ENCODE data around the gene BOD1.

BOD1 gene

GRCh38 chr5:173630724-173631365 lies 14.4 kb upstream of the BOD1 start:
- Histone ChIP-seq H4K20me1 (ENCODE audit: insufficient read depth, low read length, poor library complexity, severe bottlenecking) (no peaks in the 10 kb centered on the region), H3K4me3 (ENCODE audit: low read length, poor library complexity, severe bottlenecking) (no peak overlapping the region), H3K9me2 (replicated peaks; ENCODE audit: low read depth, low read length) (no peaks in the 10 kb centered on the region), H3K4me1 (ENCODE audit: insufficient read depth, low read length, poor library complexity, severe bottlenecking) (no peaks in the 10 kb centered on the region), H3K9me3 (ENCODE audit: insufficient read depth, low read depth, low read length) (no peaks in the 10 kb centered on the region), H3K79me2 (ENCODE audit: insufficient read depth, low read length) (no peaks in the 10 kb centered on the region), H3K36me3 (ENCODE audit: insufficient read depth, low read length) (no peaks in the 10 kb centered on the region), H3K4me2 (ENCODE audit: low read depth, low read length, poor library complexity, severe bottlenecking) (no peak overlapping the region), H3K9ac (ENCODE audit: low read depth, low read length, poor library complexity, severe bottlenecking) (no peak overlapping the region), H3K27me3 (ENCODE audit: insufficient read depth, low read length, poor library complexity, severe bottlenecking) (no peaks in the 10 kb centered on the region), H2AFZ (ENCODE audit: low read length) (no peak overlapping the region), H3F3A (ENCODE audit: low read depth) (no peaks in the 10 kb centered on the region)
- TF ChIP-seq EZH2phosphoT487 (IDR thresholded peaks at IDR 0.05; ENCODE audit: borderline replicate concordance), result no peak
- TF ChIP-seq CTCF (conservative IDR thresholded peaks at IDR 0.05; ENCODE audit: low read length), result no peak

GRCh38 chr5:173629628-173630027 lies 13.2 kb upstream of the BOD1 start:
- peak; percentile 53 for TF ChIP-seq CTCF (conservative IDR thresholded peaks at IDR 0.05; ENCODE audit: low read length)
- no peak for TF ChIP-seq EZH2phosphoT487 (IDR thresholded peaks at IDR 0.05; ENCODE audit: borderline replicate concordance)
- Histone ChIP-seq H3K4me1 (ENCODE audit: insufficient read depth, low read length, poor library complexity, severe bottlenecking) (no peaks in the 10 kb centered on the region), H3F3A (ENCODE audit: low read depth) (no peaks in the 10 kb centered on the region), H3K9ac (ENCODE audit: low read depth, low read length, poor library complexity, severe bottlenecking) (no peak overlapping the region), H3K4me2 (ENCODE audit: low read depth, low read length, poor library complexity, severe bottlenecking) (no peak overlapping the region), H4K20me1 (ENCODE audit: insufficient read depth, low read length, poor library complexity, severe bottlenecking) (no peaks in the 10 kb centered on the region), H3K36me3 (ENCODE audit: insufficient read depth, low read length) (no peaks in the 10 kb centered on the region), H3K4me3 (ENCODE audit: low read length, poor library complexity, severe bottlenecking) (no peak overlapping the region), H3K79me2 (ENCODE audit: insufficient read depth, low read length) (no peaks in the 10 kb centered on the region), H3K9me2 (replicated peaks; ENCODE audit: low read depth, low read length) (no peaks in the 10 kb centered on the region), H3K9me3 (ENCODE audit: insufficient read depth, low read depth, low read length) (no peaks in the 10 kb centered on the region), H3K27me3 (ENCODE audit: insufficient read depth, low read length, poor library complexity, severe bottlenecking) (no peaks in the 10 kb centered on the region), H2AFZ (ENCODE audit: low read length) (no peak overlapping the region)

GRCh38 chr5:173628501-173628900 lies 12.1 kb upstream of the BOD1 start:
- no peaks in the 10 kb centered on the region for H3K36me3 ChIP-seq (ENCODE audit: insufficient read depth, low read length)
- H4K20me1 ChIP-seq (ENCODE audit: insufficient read depth, low read length, poor library complexity, severe bottlenecking), result no peaks in the 10 kb centered on the region
- H3K79me2 ChIP-seq (ENCODE audit: insufficient read depth, low read length), result no peaks in the 10 kb centered on the region
- H3K4me1 ChIP-seq (ENCODE audit: insufficient read depth, low read length, poor library complexity, severe bottlenecking), result no peaks in the 10 kb centered on the region
- no peaks in the 10 kb centered on the region for H3K9me3 ChIP-seq (ENCODE audit: insufficient read depth, low read depth, low read length)
- TF ChIP-seq CTCF (conservative IDR thresholded peaks at IDR 0.05; ENCODE audit: low read length) (no peak), EZH2phosphoT487 (IDR thresholded peaks at IDR 0.05; ENCODE audit: borderline replicate concordance) (no peak)
- no peaks in the 10 kb centered on the region for H3K27me3 ChIP-seq (ENCODE audit: insufficient read depth, low read length, poor library complexity, severe bottlenecking)
- H3F3A ChIP-seq (ENCODE audit: low read depth), result no peaks in the 10 kb centered on the region
- H3K4me2 ChIP-seq (ENCODE audit: low read depth, low read length, poor library complexity, severe bottlenecking), result no peak overlapping the region
- H3K9ac ChIP-seq (ENCODE audit: low read depth, low read length, poor library complexity, severe bottlenecking), result no peak overlapping the region
- H3K4me3 ChIP-seq (ENCODE audit: low read length, poor library complexity, severe bottlenecking), result no peak overlapping the region
- H2AFZ ChIP-seq (ENCODE audit: low read length), result no peak overlapping the region
- H3K9me2 ChIP-seq (replicated peaks; ENCODE audit: low read depth, low read length), result no peaks in the 10 kb centered on the region
